Lower leg skin (tissue), 4 donors: ENCODE measurements around the gene CHN2. TPM values are rescaled to one million over a fixed set of nuclear protein-coding genes. Genes with fewer than 3 reads are reported as not detected.

ENCODE experiments used
- DNase-seq, 2 donors: peaks; one replicate each; pipeline ENCODE4 v3.0.0-alpha.2; 2019; ENCODE audit warnings: low spot score in 2 of 2
- H3K4me3 ChIP-seq: fragments of 200-600 bp; sonication (generic); 2 replicates; pipeline ENCODE4 v1.5.1; 2017; ENCODE audit warnings: mild to moderate bottlenecking, low read depth; ENCODE audit not compliant: poor library complexity, severe bottlenecking
- POLR2A ChIP-seq, 2 donors: fragments of 450-650 bp; IDR thresholded peaks; one replicate each; pipeline ENCODE4 v1.6.1; 2016 to 2017; ENCODE audit warnings: antibody characterized with exemption in 2 of 2, mild to moderate bottlenecking in 1 of 2, moderate library complexity in 1 of 2
- WGBS, 2 donors: methylation state at CpG; one replicate each; pipeline ENCODE4 v1.1.5; 2018; 5-methylcytosine and 5-hydroxymethylcytosine counted together
- intact Hi-C: fragments of 100-400 bp; cut with DNase I; formaldehyde crosslinking; loops from one replicate; pipeline ENCODE4 v1.15.0; 2023; ENCODE audit warnings: low total_unique reads
- total RNA-seq, 4 donors: library from RNA; depleted of rRNA; stranded (reverse); fragments of >200 nt; gene quantifications; one replicate each; pipeline ENCODE4 v1.1.0, GENCODE V29; 2016
- TF ChIP-seq, protein P1 (sequence below), 3 donors: fragments of 450-650 bp; IDR thresholded peaks; one replicate each; pipeline ENCODE4 v1.5.1; 2016; ENCODE audit warnings: antibody characterized with exemption in 3 of 3, mild to moderate bottlenecking in 3 of 3, moderate library complexity in 2 of 3

Gene CHN2
- total RNA-seq, 4 donors from 2014 or later: 1.0 to 3.8 (median 2.0) TPM

DNA sequence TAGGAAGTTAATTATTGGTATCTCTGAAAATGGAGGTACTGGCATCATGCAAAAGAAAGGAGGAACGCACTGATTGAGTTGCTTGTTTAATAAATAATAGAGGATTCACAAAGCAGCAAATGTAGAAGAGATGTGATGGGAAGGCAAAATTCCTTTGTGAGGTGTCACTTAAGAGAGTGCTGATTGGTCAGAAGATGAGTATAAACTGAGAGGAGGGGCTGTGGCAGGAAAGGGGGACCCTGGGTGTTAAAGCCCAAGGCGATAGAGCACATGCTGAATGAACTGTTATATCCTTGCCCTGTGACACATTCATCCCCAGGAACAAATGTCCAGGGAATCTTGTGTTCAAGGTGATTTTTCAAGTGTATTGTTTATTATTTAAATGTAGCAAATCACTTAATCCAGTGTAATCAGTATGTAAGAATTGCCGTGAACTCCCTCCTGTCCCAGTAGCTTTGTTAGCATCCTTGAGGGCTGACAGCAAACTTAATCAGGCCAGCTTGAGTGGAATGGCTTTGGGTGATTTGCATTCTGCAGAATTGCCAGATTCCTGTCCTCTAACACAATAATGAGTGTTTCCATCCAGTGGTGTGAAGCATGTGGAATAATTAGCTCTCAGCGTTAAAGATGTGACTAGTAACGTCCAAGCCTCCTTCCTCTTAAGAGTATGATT, 111.9 kb downstream of the CHN2 start:
- WGBS, 2 donors: 68 to 90% methylated on average over 5 of the region's 5 CpGs
- DNase-seq: no peak
- TF ChIP-seq, protein P1, sequence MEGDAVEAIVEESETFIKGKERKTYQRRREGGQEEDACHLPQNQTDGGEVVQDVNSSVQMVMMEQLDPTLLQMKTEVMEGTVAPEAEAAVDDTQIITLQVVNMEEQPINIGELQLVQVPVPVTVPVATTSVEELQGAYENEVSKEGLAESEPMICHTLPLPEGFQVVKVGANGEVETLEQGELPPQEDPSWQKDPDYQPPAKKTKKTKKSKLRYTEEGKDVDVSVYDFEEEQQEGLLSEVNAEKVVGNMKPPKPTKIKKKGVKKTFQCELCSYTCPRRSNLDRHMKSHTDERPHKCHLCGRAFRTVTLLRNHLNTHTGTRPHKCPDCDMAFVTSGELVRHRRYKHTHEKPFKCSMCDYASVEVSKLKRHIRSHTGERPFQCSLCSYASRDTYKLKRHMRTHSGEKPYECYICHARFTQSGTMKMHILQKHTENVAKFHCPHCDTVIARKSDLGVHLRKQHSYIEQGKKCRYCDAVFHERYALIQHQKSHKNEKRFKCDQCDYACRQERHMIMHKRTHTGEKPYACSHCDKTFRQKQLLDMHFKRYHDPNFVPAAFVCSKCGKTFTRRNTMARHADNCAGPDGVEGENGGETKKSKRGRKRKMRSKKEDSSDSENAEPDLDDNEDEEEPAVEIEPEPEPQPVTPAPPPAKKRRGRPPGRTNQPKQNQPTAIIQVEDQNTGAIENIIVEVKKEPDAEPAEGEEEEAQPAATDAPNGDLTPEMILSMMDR (IDR thresholded peaks at IDR 0.05): no peak
- intact Hi-C loops: no loop called here
- no peak overlapping the region for H3K4me3 ChIP-seq

DNA sequence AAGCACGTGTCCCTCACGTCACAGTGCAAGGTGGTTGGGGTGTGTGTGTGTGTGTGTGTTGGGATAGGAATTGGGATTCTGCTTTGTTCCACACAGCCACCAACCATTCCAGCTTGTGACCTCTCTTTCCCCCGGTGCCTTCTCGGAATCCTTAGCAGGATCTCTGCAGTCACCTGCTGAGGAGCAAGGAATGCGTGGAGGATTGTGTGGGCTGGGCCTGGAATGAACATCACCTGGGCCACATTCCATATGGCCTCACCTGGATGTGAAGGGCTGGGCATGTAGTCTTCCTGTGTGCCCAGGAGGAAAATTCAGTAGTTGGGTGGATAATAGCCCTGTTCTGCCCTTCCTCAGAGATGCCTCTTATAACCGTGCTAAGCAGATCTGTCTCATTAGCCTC, 113.8 kb downstream of the CHN2 start:
- TF ChIP-seq, protein P1 (IDR thresholded peaks at IDR 0.05): no peak
- no peak for TF ChIP-seq POLR2A (IDR thresholded peaks at IDR 0.05)
- intact Hi-C loops: no loop called here
- DNase-seq: no peak
- WGBS, 2 donors: 61 to 80% methylated on average over 6 of the region's 6 CpGs
- no peak overlapping the region for H3K4me3 ChIP-seq

DNA sequence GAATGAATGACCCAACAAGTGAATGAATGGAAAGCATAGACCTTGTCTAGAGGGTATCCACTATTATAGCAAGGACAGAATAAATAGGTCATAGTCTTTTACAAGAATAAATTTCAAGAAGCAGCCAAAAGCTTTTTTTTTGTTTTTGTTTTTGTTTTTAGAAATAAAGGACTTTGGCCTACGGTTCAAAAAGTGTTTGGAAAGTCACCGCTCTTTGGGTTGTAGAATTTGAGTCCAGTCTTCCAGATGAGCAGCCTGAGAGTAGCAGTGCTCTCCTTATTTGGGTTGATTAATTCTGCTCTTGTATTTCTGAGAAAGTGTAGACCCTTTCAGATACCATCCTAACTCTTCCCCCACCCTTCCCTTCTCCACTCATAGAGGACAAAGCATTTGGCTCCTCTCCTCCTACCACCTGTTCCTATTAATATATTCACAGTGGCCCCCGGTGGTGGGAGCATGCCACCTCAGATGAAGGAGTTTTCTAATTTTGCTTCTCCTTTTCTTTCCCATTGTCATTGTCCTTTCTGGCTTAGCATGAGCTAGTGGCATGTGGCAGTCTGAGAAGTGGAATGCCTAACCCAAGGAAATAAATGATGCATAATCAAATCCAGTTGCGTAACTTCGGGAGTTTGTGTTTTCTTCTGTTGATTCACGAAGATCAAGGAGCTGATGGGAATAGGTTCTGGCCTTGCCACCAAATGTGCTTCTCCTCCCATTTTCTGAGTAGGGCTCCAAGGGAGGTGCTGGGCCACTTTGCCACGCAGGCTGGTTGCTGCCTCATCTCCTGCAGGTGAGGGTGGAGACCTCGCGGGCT, 114.7 kb downstream of the CHN2 start:
- intact Hi-C loops: no loop called here
- WGBS, 2 donors: 84 to 91% methylated on average over 9 of the region's 9 CpGs

DNA sequence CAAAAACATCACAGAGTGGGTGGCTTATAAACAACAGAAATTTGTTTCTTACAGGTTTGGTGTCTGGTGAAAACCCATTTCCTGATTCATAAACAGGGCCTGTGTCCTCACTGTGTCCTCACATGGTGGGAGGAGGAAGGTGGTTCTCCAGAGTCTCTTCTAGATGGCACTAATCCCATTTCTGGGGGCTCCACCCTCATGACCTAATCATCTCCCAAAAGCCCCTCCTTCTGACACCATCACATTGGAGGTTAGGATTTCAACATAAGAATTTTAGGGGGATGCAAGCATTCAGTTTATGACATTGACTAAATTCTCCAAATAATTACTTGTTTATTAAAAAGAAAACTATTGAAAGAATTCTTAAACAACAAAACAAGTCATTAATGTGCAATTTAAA, 116.0 kb downstream of the CHN2 start:
- intact Hi-C loops: no loop called here
- H3K4me3 ChIP-seq: no peak overlapping the region
- DNase-seq: no peak
- TF ChIP-seq POLR2A (IDR thresholded peaks at IDR 0.05): no peak
- TF ChIP-seq, protein P1 (IDR thresholded peaks at IDR 0.05): no peak

More for the DNA sequence above, 114.7 kb downstream of the CHN2 start:
- no peak overlapping the region for H3K4me3 ChIP-seq
- no peak for DNase-seq
- no peak for TF ChIP-seq POLR2A (IDR thresholded peaks at IDR 0.05)
- TF ChIP-seq, protein P1 (IDR thresholded peaks at IDR 0.05): no peak

DNA sequence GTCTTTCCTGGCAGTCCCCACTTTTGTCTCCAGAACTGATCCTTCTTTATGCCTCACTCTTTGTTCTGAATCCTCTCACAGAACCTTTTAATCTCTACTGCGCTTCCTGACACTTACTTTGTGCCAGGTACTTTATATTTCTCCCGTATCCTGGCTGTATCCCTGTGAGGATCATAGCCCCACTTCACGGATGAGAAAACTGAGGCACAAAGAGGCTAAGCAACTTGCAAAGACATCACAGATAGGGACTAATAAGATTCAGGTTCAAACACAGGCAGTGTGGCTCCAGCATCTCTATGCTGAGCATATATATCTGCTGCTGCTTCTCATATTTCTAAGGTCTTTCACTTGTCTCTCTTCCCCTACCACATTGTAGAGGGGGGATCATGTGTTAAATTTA, 116.7 kb downstream of the CHN2 start:
- DNase-seq: no peak
- H3K4me3 ChIP-seq: no peak overlapping the region
- WGBS, 2 donors: 93% methylated on average over 3 of the region's 3 CpGs
- intact Hi-C loops: no loop called here
- TF ChIP-seq POLR2A (IDR thresholded peaks at IDR 0.05): no peak
- TF ChIP-seq, protein P1 (IDR thresholded peaks at IDR 0.05): no peak
